Endothelial cell (in vitro differentiated cells): Measurements from ENCODE around the gene XYLT1. TPM values are rescaled to one million over a fixed set of nuclear protein-coding genes. Genes with fewer than 3 reads are reported as not detected.

Experiments used
- DNase-seq: peaks from one replicate; pipeline ENCODE4 v3.0.0; 2021; ENCODE audit warnings: low spot score
- H3K27ac Mint-ChIP-seq: one replicate; pipeline ENCODE4 v1.8.0; 2021; ENCODE audit warnings: mixed read lengths, inconsistent platforms; ENCODE audit not compliant: unreplicated experiment
- H3K27me3 Mint-ChIP-seq: one replicate; pipeline ENCODE4 v1.8.0; 2021; ENCODE audit warnings: mild to moderate bottlenecking, moderate library complexity, mixed read lengths, inconsistent platforms; ENCODE audit not compliant: unreplicated experiment
- H3K36me3 Mint-ChIP-seq: one replicate; pipeline ENCODE4 v1.8.0; 2021; ENCODE audit warnings: mild to moderate bottlenecking, low read depth, mixed read lengths, inconsistent platforms; ENCODE audit not compliant: unreplicated experiment
- H3K4me1 Mint-ChIP-seq: one replicate; pipeline ENCODE4 v1.8.0; 2021; ENCODE audit warnings: mild to moderate bottlenecking, mixed read lengths, inconsistent platforms; ENCODE audit not compliant: unreplicated experiment
- H3K4me3 Mint-ChIP-seq: one replicate; pipeline ENCODE4 v1.8.0; 2021; ENCODE audit warnings: mild to moderate bottlenecking, mixed read lengths, inconsistent platforms; ENCODE audit not compliant: unreplicated experiment
- H3K9me3 Mint-ChIP-seq: one replicate; pipeline ENCODE4 v1.8.0; 2021; ENCODE audit warnings: mixed read lengths, inconsistent platforms; ENCODE audit not compliant: unreplicated experiment
- total RNA-seq: library from RNA; stranded (reverse); fragmentation: NEBNext Ultra II Directional; extraction: Animal tissue kit (Norgen Biotek cat#: 25700); gene quantifications from one replicate; pipeline ENCODE4 v1.2.1, GENCODE V29; 2021; ENCODE audit not compliant: unreplicated experiment
- TF ChIP-seq, protein P1 (sequence below): fragments of 200-600 bp; sonication (generic); IDR thresholded peaks from one replicate; pipeline ENCODE4 v1.5.0; 2021; ENCODE audit warnings: antibody characterized with exemption; ENCODE audit not compliant: unreplicated experiment

Gene XYLT1
- total RNA-seq, 1 donor from 2014 or later, result 11.1 TPM

DNA sequence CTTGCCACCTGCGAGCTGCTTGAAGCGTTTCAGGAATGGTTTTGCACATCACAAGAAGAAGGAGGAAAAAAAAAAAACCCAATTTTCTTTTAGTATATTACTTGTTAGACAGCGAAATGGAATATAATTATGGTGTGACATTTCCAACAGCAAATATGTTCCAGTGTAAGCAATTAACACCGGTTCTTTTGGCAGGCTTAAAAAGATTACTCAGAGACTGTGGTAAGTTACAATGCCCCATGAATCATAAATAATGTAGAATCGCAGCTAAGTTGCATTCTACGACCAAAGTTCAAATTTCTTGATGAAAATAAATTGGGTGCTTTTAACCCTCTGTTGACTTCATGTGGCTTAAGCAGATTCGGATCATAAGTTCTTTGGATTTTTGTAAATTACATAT lies 245.2 kb downstream of the XYLT1 start:
- TF ChIP-seq, protein P1, sequence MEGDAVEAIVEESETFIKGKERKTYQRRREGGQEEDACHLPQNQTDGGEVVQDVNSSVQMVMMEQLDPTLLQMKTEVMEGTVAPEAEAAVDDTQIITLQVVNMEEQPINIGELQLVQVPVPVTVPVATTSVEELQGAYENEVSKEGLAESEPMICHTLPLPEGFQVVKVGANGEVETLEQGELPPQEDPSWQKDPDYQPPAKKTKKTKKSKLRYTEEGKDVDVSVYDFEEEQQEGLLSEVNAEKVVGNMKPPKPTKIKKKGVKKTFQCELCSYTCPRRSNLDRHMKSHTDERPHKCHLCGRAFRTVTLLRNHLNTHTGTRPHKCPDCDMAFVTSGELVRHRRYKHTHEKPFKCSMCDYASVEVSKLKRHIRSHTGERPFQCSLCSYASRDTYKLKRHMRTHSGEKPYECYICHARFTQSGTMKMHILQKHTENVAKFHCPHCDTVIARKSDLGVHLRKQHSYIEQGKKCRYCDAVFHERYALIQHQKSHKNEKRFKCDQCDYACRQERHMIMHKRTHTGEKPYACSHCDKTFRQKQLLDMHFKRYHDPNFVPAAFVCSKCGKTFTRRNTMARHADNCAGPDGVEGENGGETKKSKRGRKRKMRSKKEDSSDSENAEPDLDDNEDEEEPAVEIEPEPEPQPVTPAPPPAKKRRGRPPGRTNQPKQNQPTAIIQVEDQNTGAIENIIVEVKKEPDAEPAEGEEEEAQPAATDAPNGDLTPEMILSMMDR, result no peak
- H3K27me3 Mint-ChIP-seq, result peaks cover 2% of the 10 kb centered on the region
- H3K4me1 Mint-ChIP-seq, result no peaks in the 10 kb centered on the region
- no peak for DNase-seq
- H3K9me3 Mint-ChIP-seq, result no peaks in the 10 kb centered on the region
- H3K4me3 Mint-ChIP-seq, result no peak overlapping the region
- peaks cover 3% of the 10 kb centered on the region for H3K36me3 Mint-ChIP-seq
- H3K27ac Mint-ChIP-seq, result no peak overlapping the region

DNA sequence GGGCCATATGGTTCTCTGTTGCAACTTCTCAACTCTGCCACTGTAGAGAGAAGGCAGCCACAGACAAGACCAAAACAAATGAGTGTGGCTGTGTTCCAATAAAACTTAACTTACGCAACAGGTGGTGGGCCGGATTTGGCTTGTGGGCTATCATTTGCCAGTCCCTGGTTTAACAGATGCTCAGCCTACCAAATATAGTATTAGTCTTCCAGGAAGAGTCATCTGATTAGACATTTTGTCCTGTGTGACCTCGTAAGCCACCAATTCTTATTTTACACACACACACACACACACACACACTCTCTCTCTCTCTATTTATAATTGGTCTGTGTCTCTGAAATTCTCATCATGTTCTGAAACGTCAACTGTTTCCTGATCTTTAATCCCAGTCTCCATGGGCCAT lies 245.9 kb downstream of the XYLT1 start:
- DNase-seq, result no peak
- Mint-ChIP-seq H3K27me3 (peaks cover 2% of the 10 kb centered on the region), H3K4me3 (no peak overlapping the region), H3K36me3 (peaks cover 3% of the 10 kb centered on the region), H3K4me1 (no peaks in the 10 kb centered on the region), H3K27ac (no peak overlapping the region), H3K9me3 (no peaks in the 10 kb centered on the region)
- TF ChIP-seq, protein P1, result no peak

DNA sequence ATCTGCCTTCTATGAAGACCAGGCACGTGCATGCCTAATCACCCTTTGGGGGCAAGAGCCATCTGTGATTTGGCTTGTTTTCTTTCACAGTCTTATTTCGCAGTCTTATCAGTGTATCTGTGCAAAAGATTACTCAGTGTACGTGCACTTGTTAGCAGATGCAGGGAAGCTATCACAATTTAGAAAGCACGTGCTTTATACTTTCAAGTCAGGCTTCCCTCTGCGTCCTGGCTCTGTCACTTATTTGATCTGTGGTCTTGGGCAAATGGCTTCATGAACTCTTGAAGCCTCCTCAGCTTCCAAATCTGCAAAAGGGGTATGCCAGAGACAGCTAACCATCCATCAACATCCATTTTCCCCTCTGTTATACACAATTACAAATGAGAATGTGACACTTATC lies 246.4 kb downstream of the XYLT1 start:
- Mint-ChIP-seq H3K4me1 (no peaks in the 10 kb centered on the region), H3K27ac (no peak overlapping the region), H3K36me3 (peaks cover 3% of the 10 kb centered on the region), H3K4me3 (no peak overlapping the region), H3K27me3 (peaks cover 2% of the 10 kb centered on the region), H3K9me3 (no peaks in the 10 kb centered on the region)
- no peak for DNase-seq
- TF ChIP-seq, protein P1, result no peak

DNA sequence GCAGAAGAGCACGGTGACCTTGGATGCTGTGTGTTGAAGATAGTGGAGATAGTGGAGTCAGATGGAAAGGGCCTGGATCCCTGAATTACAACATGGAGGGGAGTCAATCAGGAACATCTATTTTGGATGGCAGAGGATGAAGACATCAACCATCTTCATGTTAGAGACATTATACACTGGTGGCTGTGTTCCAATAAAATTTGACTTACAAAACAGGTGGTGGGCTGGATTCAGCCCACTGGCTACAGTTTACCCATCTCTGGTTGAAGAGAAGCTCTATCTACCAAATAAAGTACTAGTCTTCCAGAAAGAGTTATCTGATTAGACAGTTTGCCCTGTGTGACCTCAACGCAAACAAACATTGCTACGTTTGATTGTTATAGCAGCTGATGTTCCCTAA lies 247.2 kb downstream of the XYLT1 start:
- Mint-ChIP-seq H3K9me3 (no peaks in the 10 kb centered on the region), H3K4me1 (no peaks in the 10 kb centered on the region), H3K27ac (no peak overlapping the region)

DNA sequence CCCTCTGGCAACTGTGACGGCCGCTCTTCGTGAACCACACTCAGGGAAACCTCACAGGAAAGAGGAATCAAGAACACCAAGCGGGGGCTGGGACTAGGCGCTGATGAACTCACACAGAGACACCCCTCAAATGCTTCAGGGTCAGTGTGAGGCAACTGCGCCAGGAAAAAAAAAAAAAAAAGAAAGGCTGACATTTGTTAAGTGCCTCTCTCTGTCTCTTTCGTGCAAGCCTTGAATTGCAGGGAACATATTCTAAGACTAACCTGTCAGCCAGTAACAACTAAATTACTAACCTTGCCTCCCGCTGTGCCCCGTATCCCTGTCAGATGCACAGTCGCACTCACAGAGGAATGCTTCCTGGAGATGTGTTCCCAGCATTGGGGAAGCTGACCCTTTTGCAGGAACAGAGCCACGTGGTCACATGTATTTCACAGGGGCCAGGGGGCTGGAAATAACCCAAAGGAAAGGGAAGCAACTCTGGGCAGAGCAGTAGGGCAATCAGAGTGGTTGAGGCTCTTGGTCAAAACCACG lies 247.8 kb downstream of the XYLT1 start:
- H3K27me3 Mint-ChIP-seq, result peaks cover 2% of the 10 kb centered on the region
- H3K36me3 Mint-ChIP-seq, result no peaks in the 10 kb centered on the region
- TF ChIP-seq, protein P1, result no peak
- no peaks in the 10 kb centered on the region for H3K4me1 Mint-ChIP-seq
- no peak overlapping the region for H3K27ac Mint-ChIP-seq
- DNase-seq, result no peak
- no peak overlapping the region for H3K4me3 Mint-ChIP-seq
- no peaks in the 10 kb centered on the region for H3K9me3 Mint-ChIP-seq

More for the DNA sequence above, 247.2 kb downstream of the XYLT1 start:
- H3K4me3 Mint-ChIP-seq, result no peak overlapping the region
- H3K36me3 Mint-ChIP-seq, result peaks cover 3% of the 10 kb centered on the region
- DNase-seq, result no peak
- TF ChIP-seq, protein P1, result no peak
- H3K27me3 Mint-ChIP-seq, result peaks cover 2% of the 10 kb centered on the region
